PC-3 (cell line): ENCODE measurements around the gene TMEM108. TPM values are rescaled to one million over a fixed set of nuclear protein-coding genes. Genes with fewer than 3 reads are reported as not detected.

Source experiments
- ATAC-seq: fragments of 200-7000 bp; cut with Tn5 transposase; 2 replicates; pipeline ENCODE4 v1.9.1; 2020; ENCODE audit warnings: mild to moderate bottlenecking, moderate library complexity
- BruUV-seq: library from RNA; stranded (reverse); fragments of 400-500 nt; replicated peaks from 2 replicates; lab custom pipeline; 2021; lab: Mats Ljungman, UMichigan
- CTCF ChIA-PET: fragments of 300-600 bp; sonication (Branson Sonifier 250); formaldehyde crosslinking; loops from one replicate; lab custom pipeline; 2022; ENCODE audit warnings: antibody characterized with exemption; lab: Charles Lee
- POLR2A ChIA-PET: fragments of 300-600 bp; sonication (Branson Sonifier 250); formaldehyde crosslinking; loops from one replicate; lab custom pipeline; 2022; ENCODE audit warnings: antibody characterized with exemption; ENCODE audit not compliant: unreplicated experiment; lab: Charles Lee
- DNase-seq: peaks from one replicate; pipeline ENCODE4 v3.0.0-alpha.2; 2015
- H2AFZ ChIP-seq: fragments of 300-600 bp; sonication (generic); 2 replicates; pipeline ENCODE4 v1.6.0; 2016; ENCODE audit warnings: antibody characterized with exemption, low read length
- H3F3A ChIP-seq: fragments of 300-600 bp; sonication (generic); one replicate; pipeline ENCODE4 v1.6.0; 2017; ENCODE audit warnings: antibody characterized with exemption, low read length, control low read depth, mild to moderate bottlenecking; ENCODE audit not compliant: unreplicated experiment
- H3K27ac ChIP-seq: fragments of 300-600 bp; sonication (generic); 2 replicates; pipeline ENCODE4 v1.5.1; 2016; ENCODE audit warnings: mild to moderate bottlenecking, low read length
- H3K27me3 ChIP-seq: fragments of 300-600 bp; sonication (generic); 2 replicates; pipeline ENCODE4 v1.6.1; 2016; ENCODE audit warnings: low read length, mixed read lengths
- H3K36me3 ChIP-seq: fragments of 300-600 bp; sonication (generic); 2 replicates; pipeline ENCODE4 v1.6.1; 2016; ENCODE audit warnings: low read depth, mixed run types, low read length, mixed read lengths
- H3K4me1 ChIP-seq: fragments of 300-600 bp; sonication (generic); 2 replicates; pipeline ENCODE4 v1.5.1; 2016; ENCODE audit warnings: low read length; ENCODE audit not compliant: insufficient read depth
- H3K4me2 ChIP-seq: fragments of 300-600 bp; sonication (generic); 2 replicates; pipeline ENCODE4 v1.6.0; 2016; ENCODE audit warnings: low read length
- H3K4me3 ChIP-seq: fragments of 300-600 bp; sonication (generic); 2 replicates; pipeline ENCODE4 v1.5.1; 2016; ENCODE audit warnings: mild to moderate bottlenecking, low read length, mixed read lengths
- H3K79me2 ChIP-seq: fragments of 300-600 bp; sonication (generic); 2 replicates; pipeline ENCODE4 v1.6.1; 2017; ENCODE audit warnings: low read length, mixed read lengths
- H3K9ac ChIP-seq: fragments of 300-600 bp; sonication (generic); 2 replicates; pipeline ENCODE4 v1.6.0; 2016; ENCODE audit warnings: mild to moderate bottlenecking, low read length
- H3K9me2 ChIP-seq: fragments of 300-600 bp; sonication (generic); replicated peaks from 2 replicates; pipeline ENCODE4 v1.6.1; 2016; ENCODE audit warnings: mixed run types, low read length, mixed read lengths
- H3K9me3 ChIP-seq: fragments of 300-600 bp; sonication (generic); 2 replicates; pipeline ENCODE4 v1.6.1; 2016; ENCODE audit warnings: low read length, mixed read lengths
- H4K20me1 ChIP-seq: fragments of 300-600 bp; sonication (generic); 2 replicates; pipeline ENCODE4 v1.6.1; 2016; ENCODE audit warnings: low read length, mixed read lengths
- EZH2 ChIP-seq: fragments of 300-600 bp; sonication (generic); IDR thresholded peaks from one replicate; pipeline ENCODE4 v1.6.1; 2017; ENCODE audit warnings: antibody characterized with exemption, mild to moderate bottlenecking, low read length; ENCODE audit not compliant: unreplicated experiment
- EZH2phosphoT487 ChIP-seq: fragments of 300-600 bp; sonication (generic); IDR thresholded peaks from 2 replicates; pipeline ENCODE4 v1.6.1; 2018; ENCODE audit warnings: mild to moderate bottlenecking, antibody characterized with exemption, low read length, borderline replicate concordance
- intact Hi-C: fragments of 100-400 bp; cut with micrococcal nuclease; formaldehyde crosslinking; loops from 2 replicates; pipeline ENCODE4 v1.9.0; 2023
- total RNA-seq: library from RNA; depleted of rRNA; stranded (reverse); fragments of >200 nt; gene quantifications from 2 replicates; pipeline ENCODE4 v1.2.3, GENCODE V29; 2014
- TF ChIP-seq, protein P1 (sequence below): fragments of 300-600 bp; sonication (generic); conservative IDR thresholded peaks from 2 replicates; pipeline ENCODE4 v1.5.1; 2017; ENCODE audit warnings: antibody characterized with exemption, low read depth, mild to moderate bottlenecking, low read length

The TMEM108 gene
- total RNA-seq, 1 experiment from 2014 or later, result not detected

DNA sequence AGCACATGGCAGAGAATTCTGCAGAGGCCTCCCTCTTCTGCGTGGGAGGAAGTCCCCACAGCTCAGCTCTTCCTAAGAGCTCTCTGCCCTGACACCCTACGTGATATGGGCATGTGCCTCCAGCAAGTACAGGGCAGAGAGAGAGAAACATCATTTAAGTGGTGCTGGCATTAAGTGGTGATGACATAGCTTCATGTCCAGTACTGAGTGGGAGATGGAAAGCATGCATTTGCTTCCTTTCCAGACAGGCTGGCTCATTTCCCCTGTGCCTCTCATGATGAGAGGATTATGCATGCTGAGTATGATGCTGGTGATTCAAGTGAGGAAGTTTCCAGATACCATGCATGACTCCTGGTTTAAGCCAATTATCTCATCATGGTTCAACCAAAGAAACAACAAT lies 388.5 kb downstream of the TMEM108 start:
- H4K20me1 ChIP-seq, result no peaks in the 10 kb centered on the region
- intact Hi-C loops, result no loop called here
- CTCF ChIA-PET, result no interaction called here
- no peak overlapping the region for H3K9ac ChIP-seq
- H3K9me2 ChIP-seq, result no peaks in the 10 kb centered on the region
- no peaks in the 10 kb centered on the region for H3K79me2 ChIP-seq
- POLR2A ChIA-PET, result interaction anchor here (0.5 kb wide), 1 partner anchor 77 kb away, joined by 3 read pairs; no protein-coding TSS in a partner anchor
- ATAC-seq (no peak), DNase-seq (no peak)
- no peaks in the 10 kb centered on the region for H3K9me3 ChIP-seq
- no peak overlapping the region for H3K4me2 ChIP-seq
- no peak overlapping the region for H3K4me3 ChIP-seq
- no peaks in the 10 kb centered on the region for H3F3A ChIP-seq
- BruUV-seq, result no TSS peak
- no peaks in the 10 kb centered on the region for H3K4me1 ChIP-seq
- H3K27me3 ChIP-seq, result no peaks in the 10 kb centered on the region
- no peaks in the 10 kb centered on the region for H3K36me3 ChIP-seq
- H3K27ac ChIP-seq, result no peak overlapping the region
- TF ChIP-seq, protein P1, sequence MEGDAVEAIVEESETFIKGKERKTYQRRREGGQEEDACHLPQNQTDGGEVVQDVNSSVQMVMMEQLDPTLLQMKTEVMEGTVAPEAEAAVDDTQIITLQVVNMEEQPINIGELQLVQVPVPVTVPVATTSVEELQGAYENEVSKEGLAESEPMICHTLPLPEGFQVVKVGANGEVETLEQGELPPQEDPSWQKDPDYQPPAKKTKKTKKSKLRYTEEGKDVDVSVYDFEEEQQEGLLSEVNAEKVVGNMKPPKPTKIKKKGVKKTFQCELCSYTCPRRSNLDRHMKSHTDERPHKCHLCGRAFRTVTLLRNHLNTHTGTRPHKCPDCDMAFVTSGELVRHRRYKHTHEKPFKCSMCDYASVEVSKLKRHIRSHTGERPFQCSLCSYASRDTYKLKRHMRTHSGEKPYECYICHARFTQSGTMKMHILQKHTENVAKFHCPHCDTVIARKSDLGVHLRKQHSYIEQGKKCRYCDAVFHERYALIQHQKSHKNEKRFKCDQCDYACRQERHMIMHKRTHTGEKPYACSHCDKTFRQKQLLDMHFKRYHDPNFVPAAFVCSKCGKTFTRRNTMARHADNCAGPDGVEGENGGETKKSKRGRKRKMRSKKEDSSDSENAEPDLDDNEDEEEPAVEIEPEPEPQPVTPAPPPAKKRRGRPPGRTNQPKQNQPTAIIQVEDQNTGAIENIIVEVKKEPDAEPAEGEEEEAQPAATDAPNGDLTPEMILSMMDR, result no peak
- TF ChIP-seq EZH2phosphoT487 (no peak), EZH2 (no peak)
- H2AFZ ChIP-seq, result no peak overlapping the region

DNA sequence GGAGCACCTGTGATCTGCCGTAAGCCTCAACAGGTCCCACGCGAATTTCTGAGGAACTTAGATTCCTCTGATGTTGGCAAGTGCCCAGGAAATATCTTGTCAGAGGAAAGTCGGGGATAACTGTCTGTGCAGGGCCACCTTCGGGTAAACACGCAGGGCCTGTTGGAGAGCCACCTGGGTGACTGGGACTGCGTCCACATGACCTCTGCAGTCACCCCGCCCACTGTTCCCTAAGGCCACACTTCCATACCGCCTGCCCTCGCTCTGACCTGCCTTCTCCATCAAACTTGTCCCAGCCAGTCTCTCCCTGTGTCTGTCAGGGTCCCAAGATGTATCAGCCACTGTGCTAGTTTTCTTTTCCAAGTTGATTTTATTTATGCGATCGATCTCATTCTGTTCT lies 390.4 kb downstream of the TMEM108 start:
- CTCF ChIA-PET, result no interaction called here

DNA sequence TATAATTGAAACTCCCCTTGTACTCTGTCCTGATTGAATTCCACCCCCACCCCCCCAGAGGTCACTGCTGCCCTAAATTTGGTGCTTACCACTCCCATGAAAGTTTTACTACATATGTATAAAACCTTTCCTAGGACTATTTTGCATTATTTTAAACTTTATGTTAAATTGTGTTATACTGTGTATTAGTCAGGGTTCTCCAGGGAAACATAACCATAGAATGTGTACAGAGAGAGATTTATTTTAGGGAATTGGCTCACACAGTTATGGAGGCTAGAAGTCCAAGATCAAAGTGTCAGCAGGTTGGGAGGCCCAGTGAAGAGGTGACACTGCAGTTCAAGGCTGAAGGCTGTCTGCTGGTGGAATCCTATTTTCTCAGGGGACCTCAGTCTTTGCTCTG lies 390.9 kb downstream of the TMEM108 start:
- no peak overlapping the region for H3K4me2 ChIP-seq
- no peaks in the 10 kb centered on the region for H3K9me3 ChIP-seq
- DNase-seq, result no peak
- no peak for ATAC-seq
- intact Hi-C loops, result no loop called here
- no peak overlapping the region for H3K27ac ChIP-seq
- no TSS peak for BruUV-seq
- H3K27me3 ChIP-seq, result no peaks in the 10 kb centered on the region
- H4K20me1 ChIP-seq, result no peaks in the 10 kb centered on the region
- no peaks in the 10 kb centered on the region for H3F3A ChIP-seq
- no peaks in the 10 kb centered on the region for H3K79me2 ChIP-seq
- H3K4me1 ChIP-seq, result no peaks in the 10 kb centered on the region
- CTCF ChIA-PET, result no interaction called here
- no peaks in the 10 kb centered on the region for H3K36me3 ChIP-seq
- H3K4me3 ChIP-seq, result no peak overlapping the region
- H2AFZ ChIP-seq, result no peak overlapping the region
- no peaks in the 10 kb centered on the region for H3K9me2 ChIP-seq
- H3K9ac ChIP-seq, result no peak overlapping the region
- TF ChIP-seq EZH2phosphoT487 (no peak), EZH2 (no peak)
- TF ChIP-seq, protein P1, result no peak
- POLR2A ChIA-PET, result no interaction called here

More for the DNA sequence above, 390.4 kb downstream of the TMEM108 start:
- Histone ChIP-seq H3K4me1 (no peaks in the 10 kb centered on the region), H3K9ac (no peak overlapping the region), H3K79me2 (no peaks in the 10 kb centered on the region), H3F3A (no peaks in the 10 kb centered on the region), H2AFZ (no peak overlapping the region), H3K9me2 (no peaks in the 10 kb centered on the region), H3K4me2 (no peak overlapping the region), H3K27ac (no peak overlapping the region), H3K9me3 (no peaks in the 10 kb centered on the region), H3K27me3 (no peaks in the 10 kb centered on the region), H3K36me3 (no peaks in the 10 kb centered on the region), H4K20me1 (no peaks in the 10 kb centered on the region), H3K4me3 (no peak overlapping the region)
- no TSS peak for BruUV-seq
- TF ChIP-seq EZH2 (no peak), EZH2phosphoT487 (no peak)
- TF ChIP-seq, protein P1, result no peak
- DNase-seq (no peak), ATAC-seq (no peak)
- POLR2A ChIA-PET, result no interaction called here
- intact Hi-C loops, result no loop called here
